AG04450 (cell line): ENCODE measurements around the gene ATP4A. TPM values are rescaled to one million over a fixed set of nuclear protein-coding genes. Genes with fewer than 3 reads are reported as not detected.

Experiments
- CTCF ChIA-PET: fragments of 300-600, 350-600 bp; formaldehyde crosslinking; extraction: SDS; loops from one replicate; lab custom pipeline; 2022; ENCODE audit warnings: antibody characterized with exemption, inconsistent platforms; lab: Charles Lee
- POLR2A ChIA-PET: fragments of 350-600 bp; formaldehyde crosslinking; extraction: SDS; loops from one replicate; lab custom pipeline; 2021; ENCODE audit warnings: antibody characterized with exemption, inconsistent platforms; lab: Yijun Ruan, JAX
- DNase-seq: peaks from one replicate; pipeline ENCODE4 v3.0.0-alpha.2; 2011; ENCODE audit warnings: low read depth, low spot score
- H3K27ac ChIP-seq: one replicate; pipeline ENCODE4 v1.5.1; 2012; ENCODE audit warnings: low read depth, low read length, control low read depth
- H3K27me3 ChIP-seq: one replicate; pipeline ENCODE4 v1.6.0; 2012; ENCODE audit warnings: low read length; ENCODE audit not compliant: control insufficient read depth, insufficient read depth
- H3K4me3 ChIP-seq: 2 replicates; pipeline ENCODE4 v1.5.1; 2011; ENCODE audit warnings: mild to moderate bottlenecking, low read depth, low read length, control low read depth
- H3K9me3 ChIP-seq: 2 replicates; pipeline ENCODE4 v1.5.1; 2012; ENCODE audit warnings: low read length; ENCODE audit not compliant: control insufficient read depth, insufficient read depth
- polyA plus RNA-seq: library from polyadenylated mRNA; depleted of rRNA; stranded (reverse); fragments of >200 nt; gene quantifications from 2 replicates; pipeline ENCODE4 v1.2.3, GENCODE V29; 2011
- TF ChIP-seq, protein P1 (sequence below): IDR thresholded peaks from 2 replicates; pipeline ENCODE4 v1.5.1; 2011; ENCODE audit warnings: low read depth, low read length, control low read depth, inconsistent platforms

ATP4A gene
- polyA plus RNA-seq, 1 experiment = not detected

DNA sequence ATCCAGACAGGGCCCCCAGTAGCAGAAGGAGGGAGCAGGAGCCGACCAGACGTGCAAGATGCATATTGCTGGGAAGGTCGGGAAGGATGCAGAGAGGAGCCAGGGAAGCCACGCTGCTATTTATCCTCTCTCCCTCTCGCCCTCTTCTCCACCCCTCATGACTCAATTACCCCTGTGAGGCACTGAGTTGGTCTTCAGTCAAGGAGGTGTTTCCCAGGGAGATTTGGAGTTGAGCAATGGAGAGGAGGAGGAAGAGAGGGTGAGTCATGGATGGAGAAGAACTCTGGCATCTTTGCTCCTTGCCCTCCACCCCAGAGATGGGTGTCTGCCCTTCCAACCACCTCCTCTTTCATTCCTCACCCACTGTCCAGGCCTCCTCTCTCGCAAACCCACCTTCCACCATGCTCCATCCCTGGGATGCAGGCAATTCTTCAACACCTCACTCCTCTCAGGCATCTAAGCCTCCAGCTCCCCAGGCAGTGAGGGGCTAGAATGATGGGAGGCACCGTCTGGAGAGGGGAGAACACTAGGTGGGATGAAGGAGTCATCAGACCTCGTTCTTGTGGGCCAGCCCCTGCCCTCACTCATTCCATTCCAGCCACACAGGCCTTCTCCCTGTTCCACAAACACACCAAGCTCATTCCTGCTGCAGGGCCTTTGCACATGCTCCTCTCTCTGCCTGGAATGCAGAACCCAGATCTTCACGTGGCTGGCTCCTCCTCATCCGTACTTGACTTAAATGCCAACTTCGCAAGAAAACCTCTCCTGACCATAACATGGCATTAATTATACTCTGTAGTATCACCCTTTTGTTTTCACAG lies 35.0 kb downstream of the ATP4A start, which contains the start of gene SBSN:
Gene SBSN, minus strand, starts transcription at position 94 of the 821 bp plus-strand sequence. Its CDS starts 30 bp downstream, at position 64.
- no peak for DNase-seq
- Histone ChIP-seq H3K4me3 (no peak within 1 kb of the TSS), H3K27me3 (peaks cover 9% of the 10 kb centered on the region), H3K9me3 (peaks cover 4% of the 10 kb centered on the region; the same call in 1 of the 2 replicates), H3K27ac (no peak within 1 kb of the TSS)
- POLR2A ChIA-PET = no interaction called here
- TF ChIP-seq, protein P1, sequence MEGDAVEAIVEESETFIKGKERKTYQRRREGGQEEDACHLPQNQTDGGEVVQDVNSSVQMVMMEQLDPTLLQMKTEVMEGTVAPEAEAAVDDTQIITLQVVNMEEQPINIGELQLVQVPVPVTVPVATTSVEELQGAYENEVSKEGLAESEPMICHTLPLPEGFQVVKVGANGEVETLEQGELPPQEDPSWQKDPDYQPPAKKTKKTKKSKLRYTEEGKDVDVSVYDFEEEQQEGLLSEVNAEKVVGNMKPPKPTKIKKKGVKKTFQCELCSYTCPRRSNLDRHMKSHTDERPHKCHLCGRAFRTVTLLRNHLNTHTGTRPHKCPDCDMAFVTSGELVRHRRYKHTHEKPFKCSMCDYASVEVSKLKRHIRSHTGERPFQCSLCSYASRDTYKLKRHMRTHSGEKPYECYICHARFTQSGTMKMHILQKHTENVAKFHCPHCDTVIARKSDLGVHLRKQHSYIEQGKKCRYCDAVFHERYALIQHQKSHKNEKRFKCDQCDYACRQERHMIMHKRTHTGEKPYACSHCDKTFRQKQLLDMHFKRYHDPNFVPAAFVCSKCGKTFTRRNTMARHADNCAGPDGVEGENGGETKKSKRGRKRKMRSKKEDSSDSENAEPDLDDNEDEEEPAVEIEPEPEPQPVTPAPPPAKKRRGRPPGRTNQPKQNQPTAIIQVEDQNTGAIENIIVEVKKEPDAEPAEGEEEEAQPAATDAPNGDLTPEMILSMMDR = no peak
- CTCF ChIA-PET = interaction anchor here (1.0 kb wide), 1 partner anchor 18 kb away, joined by 3 read pairs; no protein-coding TSS in a partner anchor

DNA sequence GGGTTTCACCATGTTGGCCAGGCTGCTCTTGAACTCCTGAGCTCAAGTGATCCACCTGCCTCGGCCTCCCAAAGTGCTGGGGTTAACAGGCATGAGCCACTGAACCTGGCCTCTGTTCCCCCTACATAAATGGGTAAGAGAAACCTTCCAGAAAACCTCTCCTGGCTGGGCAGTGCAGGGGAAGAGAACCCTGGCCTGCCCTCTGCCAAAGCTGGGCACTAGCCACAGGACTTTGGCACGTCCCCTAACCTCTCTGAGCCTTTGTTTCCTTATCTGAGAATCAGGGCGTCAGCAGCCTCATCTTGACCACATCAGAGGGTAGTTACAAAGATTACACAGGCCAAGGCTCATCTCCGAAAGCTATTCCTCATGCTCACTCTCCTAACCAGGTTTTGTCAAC lies 37.6 kb downstream of the ATP4A start:
- Histone ChIP-seq H3K4me3 (no peak overlapping the region), H3K9me3 (no peaks in the 10 kb centered on the region), H3K27ac (no peak overlapping the region), H3K27me3 (peaks cover 2% of the 10 kb centered on the region)
- ChIA-PET POLR2A (no interaction called here), CTCF (no interaction called here)
- TF ChIP-seq, protein P1 = no peak
- DNase-seq = no peak

DNA sequence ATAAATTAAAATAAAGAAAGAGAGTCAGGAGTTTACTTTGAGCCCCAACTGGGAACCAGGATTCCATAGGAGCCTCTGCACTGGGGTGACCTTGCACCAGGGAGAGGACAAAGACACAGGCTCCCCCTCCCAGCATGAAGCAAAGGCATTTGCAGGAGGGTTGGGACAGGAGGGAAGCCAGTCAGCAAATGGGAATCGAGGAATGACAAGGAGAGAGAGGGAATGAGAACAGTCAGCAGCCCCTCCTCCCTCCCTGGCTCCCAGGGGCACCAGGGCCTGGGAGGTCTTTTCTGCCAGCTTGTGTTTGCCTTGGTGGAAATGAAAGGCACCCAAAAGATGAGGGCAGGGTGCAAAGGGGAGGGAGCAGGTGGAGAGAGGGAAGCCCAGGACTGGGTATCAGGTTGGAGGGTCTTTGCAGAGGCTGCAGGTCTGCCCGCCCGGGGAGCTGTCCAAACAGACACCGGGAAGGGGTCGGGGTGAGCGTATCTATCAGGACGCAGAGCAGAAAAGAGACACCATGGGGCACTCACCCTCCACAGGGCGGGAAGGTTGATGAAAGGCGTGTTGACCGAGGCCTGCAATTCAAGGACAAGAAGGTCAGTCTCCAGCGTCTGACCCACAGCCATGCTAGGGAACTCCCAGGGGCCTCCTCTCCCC lies 39.1 kb downstream of the ATP4A start:
- POLR2A ChIA-PET = no interaction called here
- DNase-seq = no peak
- TF ChIP-seq, protein P1 = no peak
- peaks cover 2% of the 10 kb centered on the region for H3K27me3 ChIP-seq
- no peak overlapping the region for H3K4me3 ChIP-seq
- CTCF ChIA-PET = no interaction called here
- no peaks in the 10 kb centered on the region for H3K9me3 ChIP-seq
- no peak overlapping the region for H3K27ac ChIP-seq

DNA sequence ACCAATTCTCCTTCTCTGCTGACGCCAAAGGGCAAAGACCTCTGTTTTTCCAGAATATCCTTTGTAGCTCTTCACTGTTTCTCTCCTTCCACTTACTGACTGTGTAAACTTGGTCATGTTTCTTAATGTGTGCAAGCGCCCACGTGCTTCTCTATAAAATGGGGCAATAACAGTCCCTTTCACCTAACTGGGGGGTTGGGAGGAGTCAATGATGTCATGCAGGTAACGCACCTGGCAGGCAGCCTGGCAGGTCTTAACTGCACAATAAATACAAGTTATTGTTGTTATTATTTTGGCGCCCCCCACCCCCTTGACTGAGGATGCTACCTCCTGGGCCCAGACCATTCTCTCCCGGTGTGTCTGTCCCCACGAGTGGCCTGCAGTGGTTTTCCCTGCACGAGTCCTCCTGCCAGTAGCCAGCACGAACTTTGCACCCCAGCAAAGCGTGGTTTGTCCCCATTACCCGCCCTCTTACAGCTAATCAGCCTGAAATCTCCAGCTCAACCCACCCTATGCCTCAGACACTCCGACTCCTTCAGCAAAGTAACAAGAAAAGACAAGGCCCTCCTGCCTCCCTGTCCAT lies 40.6 kb downstream of the ATP4A start:
- ChIA-PET CTCF (interaction anchor here (0.9 to 1.0 kb wide), 2 partner anchors 13 to 28 kb away, joined by 3 read pairs; no protein-coding TSS in a partner anchor), POLR2A (no interaction called here)
- Histone ChIP-seq H3K4me3 (no peak overlapping the region), H3K27me3 (peaks cover 2% of the 10 kb centered on the region), H3K27ac (no peak overlapping the region), H3K9me3 (no peaks in the 10 kb centered on the region)
- DNase-seq = no peak
- TF ChIP-seq, protein P1 = no peak
